H9 (cell line): ENCODE results near the gene TMEM225B. TPM values are rescaled to one million over a fixed set of nuclear protein-coding genes. Genes with fewer than 3 reads are reported as not detected.

Experiments used
- DNase-seq: peaks from one replicate; pipeline ENCODE4 v3.0.0-alpha.2; 2017
- H2AFZ ChIP-seq: one replicate; pipeline ENCODE4 v1.6.1; 2013; ENCODE audit warnings: mild to moderate bottlenecking, low read length, control low read depth, moderate library complexity
- H2AK5ac ChIP-seq: 2 replicates; pipeline ENCODE4 v1.6.1; 2013; ENCODE audit warnings: low read length, control low read depth, mixed read lengths; ENCODE audit not compliant: insufficient read length
- H2BK120ac ChIP-seq: one replicate; pipeline ENCODE4 v1.6.1; 2013; ENCODE audit warnings: low read depth, mild to moderate bottlenecking, low read length, control low read depth, inconsistent platforms; ENCODE audit not compliant: poor library complexity, severe bottlenecking
- H2BK12ac ChIP-seq: 2 replicates; pipeline ENCODE4 v1.6.1; 2013; ENCODE audit warnings: low read length, control low read depth, mixed read lengths, low read depth; ENCODE audit not compliant: insufficient read length
- H2BK15ac ChIP-seq: 2 replicates; pipeline ENCODE4 v1.6.1; 2013; ENCODE audit warnings: low read depth, low read length, control low read depth
- H2BK20ac ChIP-seq: one replicate; pipeline ENCODE4 v1.6.1; 2013; ENCODE audit warnings: low read depth, mild to moderate bottlenecking, low read length, control low read depth, inconsistent platforms; ENCODE audit not compliant: poor library complexity, severe bottlenecking
- H2BK5ac ChIP-seq: 2 replicates; pipeline ENCODE4 v1.6.1; 2013; ENCODE audit warnings: low read length, control low read depth, mixed read lengths; ENCODE audit not compliant: insufficient read length
- H3K14ac ChIP-seq: 2 replicates; pipeline ENCODE4 v1.6.1; 2013; ENCODE audit warnings: low read length, control low read depth; ENCODE audit not compliant: insufficient read depth
- H3K18ac ChIP-seq: 2 replicates; pipeline ENCODE4 v1.6.1; 2013; ENCODE audit warnings: low read depth, mild to moderate bottlenecking, mixed read lengths, low read length, control low read depth; ENCODE audit not compliant: insufficient read length
- H3K23ac ChIP-seq: 2 replicates; pipeline ENCODE4 v1.6.1; 2013; ENCODE audit warnings: low read length, control low read depth, mixed read lengths, low read depth; ENCODE audit not compliant: insufficient read length
- H3K23me2 ChIP-seq: 2 replicates; pipeline ENCODE4 v1.6.1; 2013; ENCODE audit warnings: low read depth, mild to moderate bottlenecking, mixed read lengths, low read length, control low read depth; ENCODE audit not compliant: insufficient read length, poor library complexity, severe bottlenecking
- H3K27ac ChIP-seq: 2 replicates; pipeline ENCODE4 v1.5.1; 2013; ENCODE audit warnings: low read length, control low read depth, mixed read lengths, low read depth; ENCODE audit not compliant: insufficient read length
- H3K27me3 ChIP-seq: 2 replicates; pipeline ENCODE4 v1.6.1; 2013; ENCODE audit warnings: low read length, control low read depth, inconsistent platforms; ENCODE audit not compliant: insufficient read depth
- H3K4ac ChIP-seq: 2 replicates; pipeline ENCODE4 v1.6.1; 2013; ENCODE audit warnings: low read depth, mild to moderate bottlenecking, control low read depth, inconsistent platforms, low read length, moderate library complexity
- H3K4me1 ChIP-seq: 2 replicates; pipeline ENCODE4 v1.6.1; 2013; ENCODE audit warnings: low read length, control low read depth, inconsistent platforms; ENCODE audit not compliant: insufficient read depth
- H3K4me2 ChIP-seq: 2 replicates; pipeline ENCODE4 v1.6.1; 2013; ENCODE audit warnings: low read length, control low read depth, mixed read lengths; ENCODE audit not compliant: insufficient read length, insufficient read depth
- H3K56ac ChIP-seq: 2 replicates; pipeline ENCODE4 v1.6.1; 2013; ENCODE audit warnings: low read depth, mild to moderate bottlenecking, mixed read lengths, low read length, control low read depth; ENCODE audit not compliant: insufficient read length
- H3K79me1 ChIP-seq: 2 replicates; pipeline ENCODE4 v1.6.1; 2013; ENCODE audit warnings: low read depth, mild to moderate bottlenecking, moderate library complexity, low read length, control low read depth, inconsistent platforms; ENCODE audit not compliant: insufficient read depth, poor library complexity, severe bottlenecking
- H3K79me2 ChIP-seq: 2 replicates; pipeline ENCODE4 v1.6.1; 2013; ENCODE audit warnings: low read length, control low read depth, inconsistent platforms; ENCODE audit not compliant: insufficient read depth
- H3K9ac ChIP-seq: 2 replicates; pipeline ENCODE4 v1.6.1; 2013; ENCODE audit warnings: low read length, control low read depth, mixed read lengths; ENCODE audit not compliant: insufficient read length; ENCODE audit errors: extremely low read depth
- H3K9me3 ChIP-seq: one replicate; pipeline ENCODE4 v1.6.1; 2013; ENCODE audit warnings: low read depth, low read length, inconsistent platforms; ENCODE audit not compliant: control insufficient read depth
- H3T11ph ChIP-seq: one replicate; pipeline ENCODE4 v1.6.1; 2013; ENCODE audit warnings: mild to moderate bottlenecking, low read length, control low read depth, inconsistent platforms
- H4K20me1 ChIP-seq: one replicate; pipeline ENCODE4 v1.6.1; 2013; ENCODE audit not compliant: control insufficient read depth, insufficient read length, insufficient read depth
- H4K5ac ChIP-seq: 2 replicates; pipeline ENCODE4 v1.6.1; 2013; ENCODE audit warnings: low read depth, mild to moderate bottlenecking, mixed read lengths, low read length, control low read depth; ENCODE audit not compliant: insufficient read length
- H4K8ac ChIP-seq: replicated peaks from 2 replicates; pipeline ENCODE4 v1.6.1; 2013; ENCODE audit warnings: low read length, control low read depth, mixed read lengths, low read depth; ENCODE audit not compliant: insufficient read length
- H4K91ac ChIP-seq: 2 replicates; pipeline ENCODE4 v1.6.1; 2013; ENCODE audit warnings: low read depth, mild to moderate bottlenecking, moderate library complexity, mixed read lengths, low read length, control low read depth; ENCODE audit not compliant: insufficient read length
- H3K27ac Mint-ChIP-seq, 3 experiments: 2 replicates in 2 of 3; 3 replicates in 1 of 3; pipeline ENCODE4 v1.8.0; 2020 to 2021; ENCODE audit warnings: mixed read lengths in 3 of 3, mild to moderate bottlenecking in 1 of 3, moderate library complexity in 1 of 3
- H3K27me3 Mint-ChIP-seq: 2 replicates; pipeline ENCODE4 v1.8.0; 2021; ENCODE audit warnings: low read depth, mild to moderate bottlenecking, moderate library complexity, mixed read lengths
- H3K36me3 Mint-ChIP-seq, 3 experiments: 2 replicates in 2 of 3; 3 replicates in 1 of 3; pipeline ENCODE4 v1.8.0; 2020 to 2021; ENCODE audit warnings: low read depth in 3 of 3, mixed read lengths in 3 of 3; ENCODE audit not compliant: insufficient read depth in 1 of 3
- H3K4me1 Mint-ChIP-seq, 2 experiments: 2 replicates each; pipeline ENCODE4 v1.8.0; 2020; ENCODE audit warnings: mixed read lengths in 2 of 2
- H3K4me3 Mint-ChIP-seq, 2 experiments: 2 replicates in 1 of 2; 3 replicates in 1 of 2; pipeline ENCODE4 v1.8.0; 2020 to 2021; ENCODE audit warnings: mild to moderate bottlenecking in 2 of 2, mixed read lengths in 2 of 2, moderate library complexity in 1 of 2
- H3K9me3 Mint-ChIP-seq, 2 experiments: 2 replicates in 1 of 2; 3 replicates in 1 of 2; pipeline ENCODE4 v1.8.0; 2020; ENCODE audit warnings: mild to moderate bottlenecking in 2 of 2, mixed read lengths in 2 of 2, moderate library complexity in 1 of 2
- WGBS: extraction: QIAGEN DNeasy Blood & Tissue Kit; methylation state at CpG from one replicate; pipeline ENCODE4 v1.1.7; 2013; ENCODE audit warnings: missing lambda C conversion rate, low lambda C conversion rate, mixed read lengths; ENCODE audit not compliant: insufficient read length; ENCODE audit errors: extremely low coverage; 5-methylcytosine and 5-hydroxymethylcytosine counted together
- total RNA-seq: library from RNA; stranded (reverse); gene quantifications from 2 replicates; pipeline ENCODE4 v1.2.1, GENCODE V29; 2021
- TF ChIP-seq, protein P1 (sequence below): fragments of 200-600 bp; sonication (generic); conservative IDR thresholded peaks from 3 replicates; pipeline ENCODE4 v1.8.0; 2021; ENCODE audit warnings: antibody characterized with exemption, mild to moderate bottlenecking

The TMEM225B gene
- total RNA-seq, 1 experiment from 2014 or later, result not detected

DNA sequence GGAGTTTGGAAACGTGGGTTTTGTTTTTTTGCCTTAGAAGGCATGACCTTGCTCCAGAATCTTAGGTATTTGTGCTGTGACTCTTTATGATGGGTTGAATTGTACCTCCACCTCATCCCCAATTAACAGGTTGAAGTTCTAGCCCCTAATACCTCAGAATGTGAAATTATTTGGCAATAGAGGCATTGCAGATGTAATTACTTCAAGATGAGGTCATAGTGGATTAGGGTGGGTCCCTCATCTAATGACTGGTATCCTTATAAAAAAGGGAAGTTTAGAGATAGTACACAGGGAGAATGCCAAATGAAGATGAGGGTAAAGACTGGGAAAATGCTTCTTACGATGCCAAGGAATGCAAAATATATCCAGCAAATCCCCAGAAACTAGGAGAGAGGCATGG is 43.1 kb upstream of the TMEM225B start:
- no peak overlapping the region for H2BK12ac ChIP-seq
- no peak overlapping the region for H2BK5ac ChIP-seq
- no peak overlapping the region for H3K9ac ChIP-seq
- no peak overlapping the region for H3K23ac ChIP-seq
- H3K4ac ChIP-seq, result no peak overlapping the region
- H4K20me1 ChIP-seq, result no peaks in the 10 kb centered on the region
- Mint-ChIP-seq H3K27ac (no peak overlapping the region), H3K9me3 (peaks cover 5 to 8% of the 10 kb centered on the region in 2 experiments; a peak in 3 of 5 replicates), H3K36me3 (peaks cover 8 to 11% (median 9%) of the 10 kb centered on the region in 3 experiments; a peak in 6 of 7 replicates), H3K4me1 (peaks cover 15 to 20% of the 10 kb centered on the region in 2 experiments), H3K4me3 (no peak overlapping the region), H3K27me3 (no peaks in the 10 kb centered on the region)
- H2AFZ ChIP-seq, result no peak overlapping the region
- no CpG with 5 or more reads among the region's 2 CpGs for WGBS
- no peak overlapping the region for H3K18ac ChIP-seq
- H2BK120ac ChIP-seq, result no peak overlapping the region
- H3T11ph ChIP-seq, result no peak overlapping the region
- H3K27me3 ChIP-seq, result no peaks in the 10 kb centered on the region
- H2AK5ac ChIP-seq, result no peak overlapping the region
- no peak overlapping the region for H4K8ac ChIP-seq
- H2BK20ac ChIP-seq, result no peak overlapping the region
- H2BK15ac ChIP-seq, result no peak overlapping the region
- H3K27ac ChIP-seq, result no peak overlapping the region
- no peak overlapping the region for H3K14ac ChIP-seq
- no peaks in the 10 kb centered on the region for H3K4me1 ChIP-seq
- H4K91ac ChIP-seq, result no peak overlapping the region
- H4K5ac ChIP-seq, result no peak overlapping the region
- TF ChIP-seq, protein P1, sequence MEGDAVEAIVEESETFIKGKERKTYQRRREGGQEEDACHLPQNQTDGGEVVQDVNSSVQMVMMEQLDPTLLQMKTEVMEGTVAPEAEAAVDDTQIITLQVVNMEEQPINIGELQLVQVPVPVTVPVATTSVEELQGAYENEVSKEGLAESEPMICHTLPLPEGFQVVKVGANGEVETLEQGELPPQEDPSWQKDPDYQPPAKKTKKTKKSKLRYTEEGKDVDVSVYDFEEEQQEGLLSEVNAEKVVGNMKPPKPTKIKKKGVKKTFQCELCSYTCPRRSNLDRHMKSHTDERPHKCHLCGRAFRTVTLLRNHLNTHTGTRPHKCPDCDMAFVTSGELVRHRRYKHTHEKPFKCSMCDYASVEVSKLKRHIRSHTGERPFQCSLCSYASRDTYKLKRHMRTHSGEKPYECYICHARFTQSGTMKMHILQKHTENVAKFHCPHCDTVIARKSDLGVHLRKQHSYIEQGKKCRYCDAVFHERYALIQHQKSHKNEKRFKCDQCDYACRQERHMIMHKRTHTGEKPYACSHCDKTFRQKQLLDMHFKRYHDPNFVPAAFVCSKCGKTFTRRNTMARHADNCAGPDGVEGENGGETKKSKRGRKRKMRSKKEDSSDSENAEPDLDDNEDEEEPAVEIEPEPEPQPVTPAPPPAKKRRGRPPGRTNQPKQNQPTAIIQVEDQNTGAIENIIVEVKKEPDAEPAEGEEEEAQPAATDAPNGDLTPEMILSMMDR, result no peak
- no peak for DNase-seq
- H3K79me2 ChIP-seq, result peaks cover 1% of the 10 kb centered on the region; the same call in 1 of the 2 replicates
- no peak overlapping the region for H3K56ac ChIP-seq
- no peak overlapping the region for H3K4me2 ChIP-seq
- H3K79me1 ChIP-seq, result peaks cover under 1% of the 10 kb centered on the region
- peaks cover 5% of the 10 kb centered on the region for H3K23me2 ChIP-seq
- no peaks in the 10 kb centered on the region for H3K9me3 ChIP-seq
